ENCODE measurements around the gene RERE. TPM values are rescaled to one million over a fixed set of nuclear protein-coding genes. Genes with fewer than 3 reads are reported as not detected.

RERE gene
- total and polyA plus RNA-seq, 2 donors (not counting 3 experiments of a cell fraction or from before 2014, with no cell fraction given) = 14.1 to 113 TPM

GRCh38 chr1:8398086-8398485, 419.4 kb downstream of the RERE start:
- H3K27ac ChIP-seq (ENCODE audit: insufficient read depth, low read depth, low read length) = peak overlapping the region; percentile 62
- BruUV-seq (replicated peaks) = no TSS peak
- H3K4me1 ChIP-seq (ENCODE audit: control insufficient read depth, extremely low read depth, insufficient read depth, low read length) = peaks cover 49% of the 10 kb centered on the region
- POLR2A ChIA-PET = interaction anchor here (1.4 kb wide), 1 partner anchor 14 kb away, joined by 3 read pairs; no protein-coding TSS in a partner anchor
- peak overlapping the region; percentile 54 for H3K4me2 ChIP-seq (ENCODE audit: insufficient read depth, low read length)
- no peaks in the 10 kb centered on the region for H3K9me3 ChIP-seq (replicated peaks; ENCODE audit: control insufficient read depth, insufficient read depth, low read length)
- H3K9ac ChIP-seq (replicated peaks; ENCODE audit: extremely low read depth, insufficient read depth, low read length) = no peak overlapping the region
- dilution Hi-C loops (cut with MboI; ENCODE audit: extremely low pct_ligation_motif_present, low sequenced_read_pairs) (no loop called here), intact Hi-C loops (cut with micrococcal nuclease) (loop anchor here (5.0 kb wide), 1 partner anchor 174 kb away; no protein-coding TSS in a partner anchor)
- H3K79me2 ChIP-seq (ENCODE audit: control insufficient read depth, insufficient read depth, low read length) = peaks cover 21% of the 10 kb centered on the region
- no peak overlapping the region for H2AFZ ChIP-seq (ENCODE audit: low read depth, low read length)
- CTCF ChIA-PET = interaction anchor here (1.2 to 3.1 kb wide), 5 partner anchors 11 to 46 kb away, joined by 3 to 34 read pairs (median 6); no protein-coding TSS in a partner anchor
- H3K27me3 ChIP-seq (ENCODE audit: control insufficient read depth in 2 of 2, insufficient read depth in 2 of 2, low read length in 2 of 2) = no peaks in the 10 kb centered on the region
- H3K36me3 ChIP-seq (ENCODE audit: control insufficient read depth in 2 of 2, extremely low read depth in 1 of 2, insufficient read depth in 2 of 2, low read length in 2 of 2) = peaks cover 2 to 3% of the 10 kb centered on the region in 2 experiments
- H3K4me3 ChIP-seq (replicated peaks in 1 of 3; ENCODE audit: insufficient read depth in 1 of 3, low read depth in 1 of 3, low read length in 3 of 3) = no peak overlapping the region
- H3K9me1 ChIP-seq (replicated peaks; ENCODE audit: control insufficient read depth, extremely low read depth, insufficient read depth, low read length) = no peaks in the 10 kb centered on the region
- FAIRE-seq (no peak), DNase-seq (ENCODE audit: low read depth, low spot score) (peak; percentile 65)
- H4K20me1 ChIP-seq (replicated peaks; ENCODE audit: control insufficient read depth, extremely low read depth, insufficient read depth, low read length) = no peaks in the 10 kb centered on the region
- TF ChIP-seq POLR2AphosphoS5 (IDR thresholded peaks at IDR 0.05; ENCODE audit: insufficient read depth, low read depth, low read length) (no peak), JUN (IDR thresholded peaks at IDR 0.05; ENCODE audit: borderline replicate concordance, insufficient read depth, insufficient read length, low read depth) (no peak)

GRCh38 chr1:8397511-8397910, 419.9 kb downstream of the RERE start:
- H3K27me3 ChIP-seq (ENCODE audit: control insufficient read depth in 2 of 2, insufficient read depth in 2 of 2, low read length in 2 of 2) = no peaks in the 10 kb centered on the region
- FAIRE-seq = no peak

More at GRCh38 chr1:8397511-8397910, 419.9 kb downstream of the RERE start:
- dilution Hi-C loops (cut with MboI; ENCODE audit: extremely low pct_ligation_motif_present, low sequenced_read_pairs) = no loop called here
- peak; percentile 70 for DNase-seq (ENCODE audit: low read depth, low spot score)
- CTCF ChIA-PET = interaction anchor here (0.7 to 3.1 kb wide), 10 partner anchors 11 to 451 kb away, joined by 3 to 34 read pairs (median 4); no protein-coding TSS in a partner anchor
- Histone ChIP-seq H3K4me3 (replicated peaks in 1 of 3; ENCODE audit: insufficient read depth in 1 of 3, low read depth in 1 of 3, low read length in 3 of 3) (no peak overlapping the region), H3K9me3 (replicated peaks; ENCODE audit: control insufficient read depth, insufficient read depth, low read length) (no peaks in the 10 kb centered on the region), H3K36me3 (ENCODE audit: control insufficient read depth in 2 of 2, extremely low read depth in 1 of 2, insufficient read depth in 2 of 2, low read length in 2 of 2) (peaks cover 2 to 3% of the 10 kb centered on the region in 2 experiments), H3K27ac (ENCODE audit: insufficient read depth, low read depth, low read length) (peak overlapping the region; percentile 62), H3K9ac (replicated peaks; ENCODE audit: extremely low read depth, insufficient read depth, low read length) (peak overlapping the region; percentile 23), H3K79me2 (ENCODE audit: control insufficient read depth, insufficient read depth, low read length) (peaks cover 27% of the 10 kb centered on the region), H4K20me1 (replicated peaks; ENCODE audit: control insufficient read depth, extremely low read depth, insufficient read depth, low read length) (no peaks in the 10 kb centered on the region), H3K4me2 (ENCODE audit: insufficient read depth, low read length) (peak overlapping the region; percentile 54), H3K9me1 (replicated peaks; ENCODE audit: control insufficient read depth, extremely low read depth, insufficient read depth, low read length) (no peaks in the 10 kb centered on the region), H2AFZ (ENCODE audit: low read depth, low read length) (no peak overlapping the region), H3K4me1 (ENCODE audit: control insufficient read depth, extremely low read depth, insufficient read depth, low read length) (peaks cover 49% of the 10 kb centered on the region)
- BruUV-seq (replicated peaks) = no TSS peak
- no peak for TF ChIP-seq CTCF (IDR thresholded peaks at IDR 0.05; ENCODE audit: extremely low read depth in 1 of 2, insufficient read depth in 1 of 2, low read depth in 1 of 2, low read length in 2 of 2)
- no peak for TF ChIP-seq POLR2AphosphoS5 (IDR thresholded peaks at IDR 0.05; ENCODE audit: insufficient read depth, low read depth, low read length)
- no peak for TF ChIP-seq FOS (IDR thresholded peaks at IDR 0.05; ENCODE audit: borderline replicate concordance, insufficient read depth, low read length)
- TF ChIP-seq POLR2A (IDR thresholded peaks at IDR 0.05; ENCODE audit: low read depth, low read length) = no peak
- TF ChIP-seq EZH2 (IDR thresholded peaks at IDR 0.05; ENCODE audit: borderline replicate concordance, low read depth, low read length, severe bottlenecking) = no peak
- no peak for TF ChIP-seq MYC (IDR thresholded peaks at IDR 0.05; ENCODE audit: low read depth, low read length)
- no peak for TF ChIP-seq MAX (IDR thresholded peaks at IDR 0.05; ENCODE audit: insufficient read depth, insufficient read length)
- TF ChIP-seq JUN (IDR thresholded peaks at IDR 0.05; ENCODE audit: borderline replicate concordance, insufficient read depth, insufficient read length, low read depth) = no peak
- no peak for TF ChIP-seq GATA2 (IDR thresholded peaks at IDR 0.05; ENCODE audit: insufficient read depth, insufficient read length, low read depth, low read length)
- intact Hi-C loops (cut with micrococcal nuclease) = loop anchor here (1.0 to 5.0 kb wide), 5 partner anchors 15 to 175 kb away; no protein-coding TSS in a partner anchor
- POLR2A ChIA-PET = interaction anchor here (1.4 kb wide), 1 partner anchor 15 kb away, joined by 3 read pairs; no protein-coding TSS in a partner anchor
